GM18508 (cell line): ENCODE data around the gene WDR4.
"Not testable (repeated sequence)": the region's sequence is repeated elsewhere in the genome, so short reads cannot be mapped to it uniquely, and the experiment has no call there.

ENCODE experiments used
- ATAC-seq: cut with Tn5 transposase; IDR thresholded peaks from one replicate; pipeline ENCODE4 v1.9.1; 2021; ENCODE audit warnings: moderate number of reproducible peaks; ENCODE audit not compliant: insufficient read depth, unreplicated experiment

The WDR4 gene

DNA sequence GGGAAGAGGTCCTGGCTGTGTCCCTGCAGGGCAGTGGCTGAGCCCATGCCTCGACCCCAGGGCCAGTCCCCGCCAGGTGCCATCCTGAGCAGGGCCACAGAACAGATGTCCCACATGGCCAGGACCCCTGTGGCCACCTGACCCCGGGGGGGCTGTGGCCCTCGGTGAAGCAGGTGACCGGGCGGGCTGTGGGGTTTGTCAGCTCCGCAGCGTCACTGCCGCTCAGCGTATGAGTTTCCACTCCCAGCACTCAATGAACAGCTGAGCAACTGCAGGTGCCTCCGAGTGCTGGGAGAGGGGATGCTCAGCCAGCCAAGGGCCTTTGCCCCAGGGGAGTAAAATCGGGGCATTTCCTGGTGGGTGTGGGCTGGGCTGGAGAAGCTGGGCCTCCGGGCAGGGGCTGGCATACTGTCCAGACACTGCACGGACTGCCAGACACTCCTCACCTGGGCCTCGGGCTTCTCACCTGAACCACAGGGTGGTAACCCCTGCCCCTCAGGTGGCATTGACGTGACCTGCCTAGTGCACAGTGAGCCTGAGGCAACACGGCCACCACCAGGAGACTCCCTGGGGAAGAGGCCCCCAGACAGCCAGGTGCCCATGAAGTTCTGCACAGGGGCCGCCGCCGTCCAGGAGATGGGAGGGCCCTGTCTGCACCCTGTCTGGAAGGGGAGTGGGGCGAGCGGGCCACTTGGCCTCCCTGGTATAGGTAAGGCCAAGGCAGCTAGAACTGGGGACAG, 37.3 kb downstream of the WDR4 start:
- ATAC-seq = not testable (repeated sequence)

GRCh38 chr21:42841156-42841915, 38.0 kb downstream of the WDR4 start:
- ATAC-seq = no peak

DNA sequence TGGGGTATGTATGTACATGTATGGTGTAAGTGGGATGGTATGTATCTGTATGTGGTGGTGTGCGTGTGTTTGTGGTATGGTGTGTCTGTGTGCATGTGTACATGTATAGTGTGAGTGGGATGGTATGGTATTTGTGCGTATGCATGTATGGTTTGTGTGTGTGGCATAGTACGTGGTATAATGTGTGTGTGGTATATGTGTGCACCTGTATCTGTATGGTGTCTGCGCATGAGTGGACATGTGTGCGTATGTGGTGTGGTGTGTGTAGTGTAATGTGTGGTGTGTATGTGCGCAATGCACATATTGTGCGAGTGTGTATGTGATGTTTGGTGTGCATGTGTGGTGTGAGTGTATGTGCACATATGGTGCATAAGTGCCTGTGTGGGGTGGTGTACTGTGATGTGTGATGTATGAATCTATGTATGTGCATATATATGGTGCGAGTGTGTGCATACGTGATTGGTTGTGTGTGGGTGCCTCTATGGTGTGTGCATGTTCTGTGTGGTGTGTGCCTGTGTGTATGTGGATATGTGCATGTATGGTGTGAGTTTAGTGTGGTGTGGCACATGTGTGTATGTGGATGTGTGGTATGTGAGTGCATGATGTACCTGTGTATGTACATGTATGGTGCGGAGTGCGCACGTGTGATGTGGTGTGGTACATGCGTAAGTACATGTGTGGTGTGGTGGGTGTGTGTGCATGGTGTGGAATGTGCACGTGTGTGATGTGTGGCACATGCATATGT, 38.8 kb downstream of the WDR4 start:
- ATAC-seq = no peak

GRCh38 chr21:42839271-42840231, 39.8 kb downstream of the WDR4 start:
- ATAC-seq = no peak

DNA sequence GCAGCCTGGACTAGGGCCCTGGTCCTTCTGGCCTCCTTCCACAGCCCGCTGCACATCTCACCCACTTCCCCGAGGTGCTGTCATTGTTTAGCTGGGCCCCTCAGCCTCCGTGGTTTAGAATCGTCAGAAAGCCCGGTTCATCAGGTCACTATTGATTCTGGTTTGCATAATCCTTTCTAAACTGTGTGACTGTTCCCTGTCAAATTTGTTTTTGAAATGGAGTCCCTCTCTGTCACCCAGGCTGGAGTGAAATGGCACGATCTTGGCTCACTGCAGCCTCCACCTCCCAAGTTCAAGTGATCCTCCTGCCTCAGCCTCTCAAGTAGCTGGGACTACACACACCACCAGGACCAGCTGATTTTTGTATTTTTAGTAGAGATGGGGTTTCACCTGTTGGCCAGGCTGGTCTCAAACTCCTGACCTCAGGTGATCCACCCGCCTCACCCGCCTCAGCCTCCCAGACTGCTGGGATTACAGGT, 41.1 kb downstream of the WDR4 start:
- ATAC-seq = not testable (repeated sequence)

- ATAC-seq = no peak
Observed at GRCh38 chr21:42837421-42838211, 41.7 kb downstream of the WDR4 start.

DNA sequence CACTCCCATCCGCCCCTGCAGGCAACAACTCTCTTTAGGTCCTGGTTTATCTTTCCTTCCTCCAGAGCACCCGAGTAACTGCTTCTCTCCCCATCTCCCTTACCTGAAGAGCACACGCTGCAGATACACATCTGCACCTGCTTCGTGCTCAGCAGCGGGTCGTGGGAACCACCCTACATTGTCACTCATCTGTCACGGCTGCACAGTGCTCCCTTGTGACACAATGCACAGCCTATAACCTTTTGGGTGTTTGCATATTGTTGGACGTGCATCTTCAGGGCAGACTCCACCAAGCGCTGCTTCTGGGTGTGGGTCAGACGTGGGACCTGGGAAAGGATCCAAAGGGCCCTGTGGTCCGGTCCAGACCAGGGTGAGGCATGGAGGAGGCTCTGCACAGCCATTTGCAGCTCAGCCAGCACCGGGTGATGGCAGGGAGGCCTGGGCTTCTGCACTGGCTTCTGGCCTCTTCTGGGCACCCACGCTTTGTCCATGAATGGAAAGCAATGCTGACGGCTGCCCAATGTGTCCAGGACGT, 42.5 kb downstream of the WDR4 start:
- no peak for ATAC-seq

- no peak for ATAC-seq
Observed at GRCh38 chr21:42836402-42836666, 43.0 kb downstream of the WDR4 start.

DNA sequence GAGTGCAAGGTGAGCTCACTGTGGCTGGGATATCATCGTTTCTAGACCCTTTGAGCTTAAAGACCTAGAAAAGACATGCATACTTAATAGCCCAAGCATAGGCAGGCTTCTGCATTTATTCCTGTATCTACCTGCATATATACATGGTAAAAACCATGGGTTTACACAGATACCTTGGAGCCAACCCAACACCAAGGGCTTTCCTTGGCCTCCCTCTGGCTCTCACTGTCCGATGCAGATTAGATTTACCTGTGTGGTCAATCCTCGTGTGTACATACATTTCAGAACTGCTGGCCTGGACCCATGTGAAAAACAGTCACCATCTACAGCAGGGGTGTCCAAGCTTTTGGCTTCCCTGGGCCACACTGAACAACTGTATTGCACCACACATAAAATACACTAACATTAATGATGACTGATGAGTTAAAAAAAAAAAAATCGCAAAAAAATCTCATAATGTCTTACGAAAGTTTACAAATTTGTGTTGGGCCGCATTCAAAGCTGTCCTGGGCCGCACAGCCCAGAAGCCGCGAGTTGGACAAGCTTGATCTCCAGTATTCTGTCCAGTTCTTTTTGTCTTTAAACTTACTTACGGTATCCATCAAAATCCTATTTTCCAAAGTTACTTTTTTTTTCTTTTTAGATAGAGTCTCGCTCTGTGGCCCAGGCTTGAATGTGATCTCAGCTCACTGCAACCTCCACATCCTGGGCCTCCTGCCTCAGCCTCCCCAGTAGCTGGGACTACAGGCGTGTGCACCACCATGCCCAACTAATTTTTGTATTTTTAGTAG, 43.5 kb downstream of the WDR4 start:
- ATAC-seq = no peak

GRCh38 chr21:42835211-42835610, 44.1 kb downstream of the WDR4 start:
- no peak for ATAC-seq

- ATAC-seq = no peak
Observed at GRCh38 chr21:42834726-42835191, 44.6 kb downstream of the WDR4 start.

GRCh38 chr21:42833859-42834725, 45.2 kb downstream of the WDR4 start:
- no peak for ATAC-seq

- ATAC-seq = no peak
Observed at GRCh38 chr21:42833439-42833815, 45.9 kb downstream of the WDR4 start.

GRCh38 chr21:42832321-42832630, 47.1 kb downstream of the WDR4 start:
- not testable (repeated sequence) for ATAC-seq

DNA sequence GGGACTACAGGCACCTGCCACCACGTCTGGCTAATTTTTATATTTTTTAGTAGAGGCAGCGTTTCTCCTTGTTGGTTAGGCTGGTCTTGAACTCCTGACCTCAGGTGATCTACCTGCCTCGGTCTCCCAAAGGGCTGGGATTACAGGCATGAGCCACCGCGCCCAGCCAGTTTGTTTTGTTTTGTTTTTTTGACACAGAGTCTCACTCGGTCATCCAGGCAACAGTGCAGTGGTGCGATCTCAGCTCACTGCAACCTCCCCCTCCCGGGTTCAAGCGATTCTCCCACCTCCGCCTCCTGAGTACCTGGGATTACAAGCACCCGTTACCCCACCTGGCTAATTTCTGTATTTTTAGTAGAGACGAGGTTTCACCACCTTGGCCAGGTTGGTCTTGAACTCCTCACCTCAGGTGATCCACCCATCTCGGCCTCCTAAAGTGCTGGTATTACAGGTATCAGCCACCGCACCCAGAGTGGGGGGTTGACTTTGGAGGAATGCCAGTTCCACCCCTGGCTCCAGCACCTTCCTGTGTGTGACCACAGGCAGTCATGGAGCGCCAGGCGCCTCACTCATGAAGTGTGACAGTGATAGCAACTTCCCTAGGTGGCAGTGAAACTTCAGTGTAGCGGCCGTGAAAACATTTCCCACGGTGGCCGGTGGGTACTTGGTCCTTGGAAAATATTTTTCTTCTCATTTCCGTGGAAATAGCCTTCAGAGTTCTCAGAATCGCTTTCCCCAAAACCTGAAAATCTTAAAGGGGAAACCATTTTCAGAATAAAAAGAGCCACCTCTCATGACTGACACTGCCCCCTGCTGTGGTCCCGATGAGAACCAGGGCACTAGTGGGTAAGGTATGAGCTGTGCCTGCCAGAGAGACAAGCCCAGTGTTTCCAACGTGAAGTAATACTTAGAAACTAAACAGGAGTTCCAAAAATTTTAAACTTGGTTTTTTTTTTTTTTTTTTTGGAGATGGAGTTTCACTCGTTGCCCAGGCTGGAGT, 48.6 kb downstream of the WDR4 start:
- no peak for ATAC-seq

- no peak for ATAC-seq
Observed at GRCh38 chr21:42829954-42830353, 49.4 kb downstream of the WDR4 start.
